Measurements from ENCODE around the gene CIDEB. TPM values are rescaled to one million over a fixed set of nuclear protein-coding genes. Genes with fewer than 3 reads are reported as not detected.
"Not testable (repeated sequence)": the region's sequence is repeated elsewhere in the genome, so short reads cannot be mapped to it uniquely, and the experiment has no call there.

The CIDEB gene
- total and polyA plus RNA-seq, 10 of the 15 experiments (the other 5 are each of a cell fraction or from before 2014, with no cell fraction given), result 0.34 to 6.3 (median 3.2) TPM

GRCh38 chr14:24329073-24329663, 21.4 kb upstream of the CIDEB start (continued):
- TF ChIP-seq NFYA (IDR thresholded peaks at IDR 0.05; ENCODE audit: borderline replicate concordance, low read depth, low read length), result no peak

GRCh38 chr14:24327914-24328313, 20.1 kb upstream of the CIDEB start:
- H3K79me2 ChIP-seq (ENCODE audit: control insufficient read depth, insufficient read depth, low read length); H3K27ac ChIP-seq (ENCODE audit: control insufficient read depth, insufficient read depth); BruUV-seq (replicated peaks); H3K36me3 ChIP-seq (ENCODE audit: control insufficient read depth in 2 of 2, insufficient read depth in 2 of 2, low read length in 1 of 2); FAIRE-seq; in situ Hi-C loops (cut with MboI); H3K4me1 ChIP-seq (ENCODE audit: control insufficient read depth, insufficient read depth, low read length); ATAC-seq; H4K20me1 ChIP-seq (ENCODE audit: control insufficient read depth, insufficient read depth); H3K9me3 ChIP-seq (replicated peaks; ENCODE audit: control insufficient read depth, insufficient read depth, low read length); H3K27me3 ChIP-seq (replicated peaks in 1 of 2; ENCODE audit: control insufficient read depth in 2 of 2, insufficient read depth in 2 of 2, low read length in 1 of 2); H3K9ac ChIP-seq (ENCODE audit: control insufficient read depth, insufficient read depth, low read length); H3K4me3 ChIP-seq; H2AFZ ChIP-seq (ENCODE audit: control insufficient read depth, low read depth, low read length); DNase-seq (ENCODE audit: low read depth, low spot score); H3K4me2 ChIP-seq (ENCODE audit: control insufficient read depth, insufficient read depth): not testable (repeated sequence)
- RAD21 ChIA-PET (ENCODE audit: unreplicated experiment), result interaction anchor here (1.1 to 3.9 kb wide), 4 partner anchors 17 to 104 kb away, joined by 3 to 26 read pairs (median 4); partner anchors contain the start of gene TINF2
- TF ChIP-seq CTCF (IDR thresholded peaks at IDR 0.05 in 2 of 3, conservative IDR thresholded peaks at IDR 0.05 in 1 of 3; ENCODE audit: control insufficient read depth in 2 of 3, extremely low read depth in 1 of 3, insufficient read depth in 1 of 3, low read depth in 3 of 3, low read length in 3 of 3), result 0 out of 6 replicates have a peak, but pooled peaks of 2 of the 3 experiments have one; percentile 16 to 42
- peak; percentile 35; the same call in 1 of the 2 replicates for TF ChIP-seq ATF7 (IDR thresholded peaks at IDR 0.05; ENCODE audit: low read depth)
- TF ChIP-seq CREM (IDR thresholded peaks at IDR 0.05; ENCODE audit: low read depth), result peak; percentile 42; the same call in 1 of the 2 replicates
- 2% methylated on average over 9 of the region's 9 CpGs for WGBS (ENCODE audit: insufficient coverage, insufficient replicate concordance, low lambda C conversion rate, missing lambda C conversion rate)
- CTCF ChIA-PET, result interaction anchor here (0.8 to 16.6 kb wide), 7 partner anchors 11 to 112 kb away, joined by 3 to 452 read pairs (median 11); partner anchors contain the start of genes CBLN3, CIDEB, KHNYN and LTB4R
- intact Hi-C loops (cut with micrococcal nuclease; ENCODE audit: unreplicated experiment), result loop anchor here (1.0 kb wide), 2 partner anchors 103 to 108 kb away; no protein-coding TSS in a partner anchor
- POLR2A ChIA-PET, result interaction anchor here (0.9 to 1.4 kb wide), 2 partner anchors 15 to 38 kb away, joined by 4 read pairs; no protein-coding TSS in a partner anchor
- SMC1A ChIA-PET (ENCODE audit: uncharacterized antibody, unreplicated experiment), result interaction anchor here (0.7 to 2.1 kb wide), 4 partner anchors 104 to 220 kb away, joined by 3 to 11 read pairs (median 4); no protein-coding TSS in a partner anchor
